GM10266 (cell line): Measurements from ENCODE around the gene RBM20.
"Not testable (repeated sequence)": the region's sequence is repeated elsewhere in the genome, so short reads cannot be mapped to it uniquely, and the experiment has no call there.

Experiments used
- DNase-seq: peaks from one replicate; pipeline ENCODE4 v3.0.0; 2012; ENCODE audit errors: extremely low spot score
- TF ChIP-seq, protein P1 (sequence below): IDR thresholded peaks from 2 replicates; pipeline ENCODE4 v1.5.1; 2012; ENCODE audit warnings: mild to moderate bottlenecking, low read depth; ENCODE audit not compliant: control insufficient read depth, insufficient read depth; ENCODE audit errors: missing control alignments

The RBM20 gene

DNA sequence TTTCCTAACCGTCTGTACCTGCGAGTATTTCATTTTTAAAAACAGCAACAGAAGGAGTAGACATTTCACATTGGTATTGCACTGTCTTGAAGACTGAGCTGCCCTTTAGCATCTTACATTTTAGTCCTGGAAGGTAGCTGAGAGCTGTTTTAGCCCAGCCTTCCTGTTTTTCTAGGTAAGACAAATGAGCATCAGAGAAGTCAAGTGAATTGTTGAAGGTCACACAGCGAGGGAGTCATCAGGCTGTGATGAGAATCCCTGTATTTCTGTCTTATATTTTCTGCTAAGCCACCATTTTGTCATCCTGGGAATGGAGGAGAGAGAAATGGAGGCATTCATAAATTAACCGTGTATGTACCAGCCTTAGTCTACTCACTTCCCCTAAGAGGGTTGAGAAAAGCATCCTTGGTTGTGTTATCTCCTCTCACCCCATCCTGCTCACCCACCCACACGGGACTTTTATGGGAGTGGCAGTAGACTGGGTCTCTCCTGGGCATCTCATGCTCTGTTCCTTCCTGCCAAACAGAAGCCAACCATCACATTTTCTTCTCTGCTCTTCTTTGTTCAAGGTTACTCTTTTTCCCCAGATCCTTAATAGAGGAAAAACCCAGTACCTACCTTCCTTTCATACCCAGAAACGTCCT, 8.5 kb downstream of the RBM20 start:
- TF ChIP-seq, protein P1, sequence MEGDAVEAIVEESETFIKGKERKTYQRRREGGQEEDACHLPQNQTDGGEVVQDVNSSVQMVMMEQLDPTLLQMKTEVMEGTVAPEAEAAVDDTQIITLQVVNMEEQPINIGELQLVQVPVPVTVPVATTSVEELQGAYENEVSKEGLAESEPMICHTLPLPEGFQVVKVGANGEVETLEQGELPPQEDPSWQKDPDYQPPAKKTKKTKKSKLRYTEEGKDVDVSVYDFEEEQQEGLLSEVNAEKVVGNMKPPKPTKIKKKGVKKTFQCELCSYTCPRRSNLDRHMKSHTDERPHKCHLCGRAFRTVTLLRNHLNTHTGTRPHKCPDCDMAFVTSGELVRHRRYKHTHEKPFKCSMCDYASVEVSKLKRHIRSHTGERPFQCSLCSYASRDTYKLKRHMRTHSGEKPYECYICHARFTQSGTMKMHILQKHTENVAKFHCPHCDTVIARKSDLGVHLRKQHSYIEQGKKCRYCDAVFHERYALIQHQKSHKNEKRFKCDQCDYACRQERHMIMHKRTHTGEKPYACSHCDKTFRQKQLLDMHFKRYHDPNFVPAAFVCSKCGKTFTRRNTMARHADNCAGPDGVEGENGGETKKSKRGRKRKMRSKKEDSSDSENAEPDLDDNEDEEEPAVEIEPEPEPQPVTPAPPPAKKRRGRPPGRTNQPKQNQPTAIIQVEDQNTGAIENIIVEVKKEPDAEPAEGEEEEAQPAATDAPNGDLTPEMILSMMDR: no peak
- no peak for DNase-seq

DNA sequence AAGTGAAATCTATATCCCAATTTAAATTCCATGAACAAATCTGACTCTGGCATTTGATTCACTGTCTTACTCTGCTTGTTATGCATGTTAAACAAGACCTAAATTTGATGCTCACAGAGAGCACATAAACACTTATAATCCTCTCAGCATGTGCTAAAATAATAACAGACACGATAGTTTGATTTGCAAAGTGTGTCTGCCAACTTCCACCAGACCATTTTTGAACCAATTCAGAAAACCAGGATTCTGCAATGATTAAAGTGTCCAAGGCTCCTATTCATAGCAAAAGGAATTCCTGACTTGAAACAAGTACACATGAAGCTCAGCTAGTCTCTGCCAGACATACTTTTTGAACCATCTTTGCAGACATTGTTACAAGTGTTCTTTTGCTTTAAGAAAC, 11.2 kb downstream of the RBM20 start:
- TF ChIP-seq, protein P1: no peak
- no peak for DNase-seq

DNA sequence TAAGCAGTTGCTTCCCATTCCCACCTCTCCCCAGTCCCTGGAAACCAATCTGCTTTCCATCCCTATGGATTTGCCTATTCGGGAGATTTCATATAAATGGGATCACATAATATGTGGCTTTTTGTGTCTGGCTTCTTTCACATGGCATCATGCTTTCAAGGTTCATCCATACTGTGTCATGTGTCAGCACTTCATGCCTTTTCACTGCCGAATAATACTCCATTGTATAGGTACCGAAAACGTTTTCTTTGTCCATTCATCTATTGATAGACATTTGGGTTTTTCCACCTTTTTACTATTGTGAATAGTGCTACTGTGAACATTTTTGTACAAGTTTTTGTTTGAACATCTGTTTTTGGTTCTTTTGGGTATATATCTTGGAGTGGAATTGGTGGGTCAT, 12.5 kb downstream of the RBM20 start:
- TF ChIP-seq, protein P1: no peak
- DNase-seq: no peak

DNA sequence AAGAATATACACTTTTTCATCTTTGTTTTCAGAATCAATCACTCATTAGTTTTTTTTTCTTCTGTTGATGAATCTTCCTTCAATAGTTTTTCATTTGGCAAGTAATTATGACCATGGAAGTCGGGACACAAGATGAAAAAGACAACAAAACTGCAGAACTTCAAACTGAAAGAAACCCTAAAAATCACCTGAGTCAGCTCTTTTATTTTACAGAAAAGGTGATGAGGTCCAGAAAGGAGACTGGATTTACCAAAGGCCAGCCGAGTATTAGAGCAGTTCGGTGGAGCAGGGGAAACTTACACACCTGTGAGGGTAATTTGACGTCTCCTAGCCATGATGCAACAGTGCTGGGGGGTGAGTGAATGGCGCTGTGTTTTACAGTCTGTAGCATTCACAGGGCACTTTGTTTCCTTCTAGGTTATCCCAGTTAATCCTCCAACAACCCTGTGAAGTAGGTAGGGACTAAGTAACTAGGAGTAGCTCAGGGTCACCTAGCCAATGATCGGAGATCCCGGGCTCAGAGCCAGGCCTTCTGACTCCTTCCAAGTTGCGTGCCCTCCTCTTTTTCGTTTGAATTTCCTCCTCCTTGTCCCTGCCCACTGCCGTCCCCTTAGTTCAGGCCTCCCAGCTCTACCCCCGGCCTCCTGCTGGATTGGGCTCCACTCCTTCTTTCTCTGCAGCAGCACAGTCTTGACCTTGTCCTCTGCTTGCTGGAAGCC, 14.0 kb downstream of the RBM20 start:
- TF ChIP-seq, protein P1: no peak
- DNase-seq: no peak

DNA sequence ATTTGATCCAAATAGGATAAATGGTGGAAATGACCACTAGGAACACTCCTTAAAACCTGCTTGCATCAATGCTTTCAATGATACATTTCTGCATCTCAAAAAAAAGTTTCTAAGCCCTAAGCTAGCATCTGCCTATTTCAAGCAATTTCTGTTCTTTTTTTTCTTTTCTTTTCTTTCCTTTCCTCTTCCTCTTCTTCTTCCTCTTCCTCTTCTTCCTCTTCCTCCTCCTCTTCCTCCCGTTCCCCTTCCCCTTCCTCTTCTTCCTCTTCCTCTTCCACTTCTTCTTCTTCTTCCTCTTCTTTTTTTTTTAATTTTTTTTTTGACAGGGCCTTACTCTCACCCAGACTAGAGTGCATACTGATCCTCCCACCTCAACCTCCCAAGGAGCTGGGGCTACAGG, 15.4 kb downstream of the RBM20 start:
- TF ChIP-seq, protein P1: no peak
- DNase-seq: no peak

DNA sequence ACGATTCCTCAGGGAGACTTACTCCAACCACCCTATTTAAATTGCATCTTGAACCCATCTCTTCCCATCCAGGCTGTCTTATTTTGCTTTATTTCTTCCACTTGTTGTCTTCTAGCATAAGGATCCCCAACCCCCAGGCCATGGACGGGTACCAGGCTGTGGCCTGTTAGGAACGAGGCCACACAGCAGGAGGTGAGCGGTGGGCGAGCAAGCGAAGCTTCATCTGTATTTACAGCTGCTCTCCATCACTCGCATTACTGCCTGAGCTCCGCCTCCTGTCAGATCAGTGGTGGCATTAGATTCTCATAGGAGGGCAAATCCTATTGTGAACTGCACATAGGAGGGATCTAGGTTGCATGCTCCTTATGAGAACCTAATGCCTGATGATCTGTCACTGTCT, 16.2 kb downstream of the RBM20 start:
- not testable (repeated sequence) for DNase-seq

DNA sequence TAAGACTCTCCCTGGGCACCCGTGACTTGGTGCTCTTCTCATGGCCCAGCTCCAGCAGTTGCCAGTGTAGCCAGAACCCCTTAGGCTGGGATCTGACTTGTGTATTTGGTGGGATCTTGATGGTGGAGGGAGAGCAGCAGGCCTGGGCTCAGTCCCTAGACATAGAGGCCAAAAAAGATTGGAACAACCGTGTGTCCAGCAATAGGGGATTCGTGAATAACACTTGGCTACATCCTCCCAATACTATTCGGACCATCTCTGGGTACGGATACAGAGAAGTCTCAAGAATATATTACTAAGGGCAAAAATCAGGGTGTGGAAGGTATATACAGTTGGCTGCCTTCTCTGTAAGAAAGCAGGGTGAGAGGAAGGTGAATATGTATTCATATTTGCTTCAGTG, 17.2 kb downstream of the RBM20 start:
- TF ChIP-seq, protein P1: no peak
- no peak for DNase-seq
